CD1c-positive myeloid dendritic cell (primary cell): ENCODE data around the gene CWH43.
"Not testable (repeated sequence)": the region's sequence is repeated elsewhere in the genome, so short reads cannot be mapped to it uniquely, and the experiment has no call there.

Source experiments
- DNase-seq: peaks from one replicate; pipeline ENCODE4 v3.0.0-alpha.2; 2016; ENCODE audit errors: extremely low spot score

The CWH43 gene

GRCh38 chr4:48985976-48986653, at the start of gene CWH43:
Gene CWH43, plus strand, starts transcription at chr4:48986275. Its CDS starts 155 bp downstream, at chr4:48986430.
- no peak for DNase-seq

DNA sequence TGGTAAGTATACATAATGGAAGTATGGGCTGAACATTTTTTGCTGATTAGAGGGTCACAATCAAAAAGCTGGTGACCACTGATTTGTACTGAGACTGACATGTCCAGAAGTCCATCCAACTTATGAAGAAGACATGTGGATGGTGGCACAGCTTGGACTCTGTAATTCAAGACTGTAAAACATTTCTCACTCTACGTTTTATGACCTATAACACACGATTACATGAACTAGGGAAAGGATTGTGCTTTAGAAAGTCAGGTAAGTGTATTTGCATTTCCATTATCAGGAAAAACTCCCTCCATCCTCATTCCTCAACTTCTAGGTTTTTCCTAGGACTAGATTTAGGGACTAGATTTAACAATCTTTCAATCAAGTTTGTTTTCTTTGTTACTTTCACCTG, 49.0 kb upstream of the CWH43 start:
- DNase-seq: no peak

DNA sequence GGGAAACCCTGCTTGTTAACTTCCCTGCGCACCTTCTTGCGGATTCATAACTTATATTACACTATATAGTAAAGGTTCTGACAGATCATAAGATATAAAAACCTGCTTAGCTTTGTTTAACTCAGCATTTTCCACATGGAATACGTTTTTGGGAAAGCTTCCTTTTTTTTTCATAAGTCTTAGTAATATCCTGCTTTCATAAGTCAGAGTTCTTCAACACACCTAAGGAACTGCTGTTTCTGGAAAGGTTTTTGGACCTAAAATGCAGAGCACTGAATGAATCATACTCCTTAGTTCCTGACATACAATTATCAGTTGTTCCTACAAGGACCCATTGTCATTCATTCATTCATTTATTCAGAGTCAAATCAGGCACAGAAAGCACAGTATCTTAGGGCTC, 47.2 kb upstream of the CWH43 start:
- no peak for DNase-seq

DNA sequence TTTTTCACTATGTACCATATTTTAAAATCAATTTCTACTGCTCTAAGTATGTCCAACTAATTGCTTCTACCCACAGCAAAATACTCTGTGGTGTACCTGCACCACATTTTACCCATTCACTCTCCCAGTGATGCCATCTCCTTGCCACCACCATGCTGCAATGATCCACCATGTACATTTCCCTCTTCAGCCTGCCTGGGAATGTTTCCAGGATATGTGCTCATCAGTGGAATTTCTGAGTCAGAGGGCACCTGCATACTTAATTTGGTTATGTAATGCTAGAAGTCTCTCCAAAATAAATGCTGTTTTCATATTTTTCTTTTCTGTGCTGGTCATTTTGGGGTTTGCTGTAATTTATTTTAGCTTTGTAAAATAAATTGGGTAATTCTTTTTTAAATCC, 46.3 kb upstream of the CWH43 start:
- no peak for DNase-seq

GRCh38 chr4:48943387-48943786, 42.7 kb upstream of the CWH43 start:
- DNase-seq: no peak

GRCh38 chr4:48944252-48944651, 41.8 kb upstream of the CWH43 start:
- no peak for DNase-seq

DNA sequence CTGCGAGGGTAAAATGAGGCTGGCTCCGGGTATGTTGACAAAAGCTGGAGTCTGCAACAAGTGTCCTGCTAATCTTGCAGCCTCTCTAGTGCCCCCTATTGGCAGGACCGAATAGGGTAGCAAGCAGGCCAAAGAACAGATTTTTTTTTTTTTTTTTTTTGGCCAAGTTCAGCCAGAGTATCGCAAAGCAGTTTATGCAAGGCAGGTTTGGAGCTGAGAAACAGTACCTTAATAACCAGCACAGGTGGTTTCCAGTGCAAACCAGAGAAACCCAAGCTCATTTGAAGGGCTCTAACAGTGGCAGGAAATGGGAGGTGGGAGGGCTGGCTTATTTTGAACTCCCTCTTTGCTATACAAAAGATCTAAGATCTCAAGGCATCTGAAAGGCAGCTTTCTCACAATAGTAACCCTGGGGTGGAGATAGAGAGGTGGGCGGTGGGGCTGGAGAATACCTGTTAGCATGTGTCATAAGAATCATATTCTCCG, 41.3 kb upstream of the CWH43 start:
- DNase-seq: peak; percentile 18

- no peak for DNase-seq
Observed at GRCh38 chr4:48945981-48946380, 40.1 kb upstream of the CWH43 start.

DNA sequence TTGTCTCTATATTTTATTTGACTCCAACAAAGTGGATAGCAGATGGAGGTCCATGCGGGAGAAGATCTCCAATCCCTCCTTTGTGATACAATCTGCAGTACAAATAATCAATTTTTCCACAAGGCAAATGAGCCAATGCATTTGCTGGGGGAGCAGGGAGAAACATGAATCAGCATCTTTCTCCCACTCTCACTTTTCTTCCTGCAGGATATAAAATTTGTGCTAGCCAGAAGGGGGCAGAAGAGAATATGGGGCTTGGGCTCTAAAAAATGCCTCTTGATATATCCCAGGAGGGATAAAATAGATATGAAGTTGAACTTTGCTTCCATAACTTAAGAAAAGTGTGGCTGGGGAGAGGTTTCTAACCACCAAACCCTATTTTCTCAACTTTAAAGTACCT, 38.3 kb upstream of the CWH43 start:
- DNase-seq: no peak

DNA sequence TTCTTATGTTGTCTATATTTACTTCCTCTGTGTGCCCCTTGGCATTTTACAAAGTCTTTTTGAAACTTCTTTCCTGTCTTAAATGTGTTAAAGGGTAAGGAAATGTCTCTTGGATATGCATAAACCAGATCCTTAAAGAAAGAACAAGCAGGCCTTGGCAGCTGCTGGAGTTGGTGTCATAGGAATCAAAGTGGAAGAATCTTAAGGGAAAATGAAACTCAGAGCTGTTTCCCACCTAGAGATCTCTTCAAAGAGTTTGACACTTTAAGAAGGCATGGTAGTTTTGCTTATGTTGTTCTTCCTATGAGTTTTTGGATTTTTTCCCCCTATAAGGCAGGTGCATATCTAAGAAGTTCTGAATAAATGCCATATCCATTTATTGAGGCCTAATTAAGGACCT, 37.0 kb upstream of the CWH43 start:
- DNase-seq: no peak

DNA sequence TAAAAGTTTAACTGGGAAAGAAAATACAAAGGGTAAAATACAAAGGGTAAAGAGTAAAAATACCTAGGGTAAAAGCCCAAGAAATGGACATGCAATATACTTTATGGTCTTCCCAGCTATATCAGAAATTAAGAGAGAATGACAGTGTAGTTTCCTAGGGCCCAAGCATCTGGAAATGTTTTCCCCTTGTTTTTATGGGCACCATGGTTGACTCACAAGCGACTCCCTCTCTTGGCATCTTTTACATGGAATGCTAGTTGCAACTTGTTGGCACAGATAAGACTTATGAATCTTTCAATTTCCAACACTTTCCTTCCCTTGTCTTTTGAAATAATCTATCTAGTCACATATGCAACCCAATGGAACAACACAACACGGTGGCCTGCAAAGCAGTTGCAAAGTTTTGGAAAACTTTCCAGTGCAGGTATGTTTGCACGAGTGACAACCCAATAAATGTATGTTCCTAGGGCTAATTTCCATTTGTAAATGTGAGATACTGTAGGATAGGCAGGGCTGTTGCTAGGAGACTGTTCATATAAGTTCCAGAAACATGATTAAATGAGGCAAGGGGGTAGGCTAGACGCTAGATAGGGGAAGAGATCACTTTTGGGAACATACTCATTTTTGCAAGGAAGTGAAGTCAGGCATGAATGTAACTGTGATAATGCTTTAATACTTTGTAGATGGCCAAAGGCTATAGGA, 36.4 kb upstream of the CWH43 start:
- no peak for DNase-seq

- no peak for DNase-seq
Observed at GRCh38 chr4:48954314-48954713, 31.8 kb upstream of the CWH43 start.

GRCh38 chr4:48957366-48957765, 28.7 kb upstream of the CWH43 start:
- DNase-seq: not testable (repeated sequence)

DNA sequence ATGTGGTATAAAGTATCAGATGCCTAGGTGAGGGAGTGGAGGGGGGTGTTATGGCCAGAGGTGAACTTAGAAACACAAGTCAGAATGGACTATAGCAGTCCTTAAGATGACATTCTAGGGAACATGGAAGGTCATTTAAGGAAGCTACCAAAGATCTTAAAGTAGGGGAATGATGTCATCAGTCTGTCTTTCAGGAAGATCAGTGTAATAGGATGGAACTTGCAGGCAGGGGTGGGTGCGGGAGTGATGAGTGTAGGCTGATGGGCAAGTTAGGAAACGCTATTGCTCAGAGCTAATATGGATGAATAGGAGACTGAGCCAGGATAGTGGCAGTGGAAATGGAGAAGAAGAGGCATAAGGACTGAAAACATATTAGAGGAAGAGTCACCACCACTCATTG, 27.5 kb upstream of the CWH43 start:
- peak; percentile 5 for DNase-seq

DNA sequence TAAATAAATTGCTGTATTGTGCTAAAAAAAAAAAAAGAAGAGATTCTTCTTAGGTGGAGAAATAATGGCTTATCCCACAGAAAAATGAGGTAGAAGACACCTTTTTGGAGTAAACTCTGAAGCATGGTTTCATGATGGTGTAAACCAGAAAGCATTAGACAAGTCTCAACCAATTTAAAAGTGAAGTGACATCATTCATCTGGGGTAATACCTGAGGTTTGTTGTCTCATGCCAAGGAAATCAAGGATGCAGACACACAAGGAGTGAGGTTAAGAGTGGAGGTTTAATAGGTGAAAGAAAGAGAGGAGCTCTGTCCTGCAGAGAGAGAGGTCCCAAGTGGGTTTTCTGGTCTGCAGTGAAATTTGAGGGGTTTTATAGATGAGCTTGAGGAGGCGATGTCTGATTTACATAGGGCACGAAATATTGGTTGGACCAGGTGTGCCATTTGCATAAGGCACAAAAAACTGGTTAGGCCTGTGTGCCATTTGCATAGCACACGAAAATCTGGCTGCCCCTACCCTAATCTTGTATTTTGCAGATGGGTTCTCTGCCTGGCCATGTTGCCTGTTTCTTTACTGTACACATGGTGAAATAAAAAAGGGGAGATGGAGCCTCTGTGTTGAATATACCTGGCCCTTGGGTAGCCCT, 25.0 kb upstream of the CWH43 start:
- DNase-seq: no peak

- no peak for DNase-seq
Observed at GRCh38 chr4:48962636-48963035, 23.4 kb upstream of the CWH43 start.

- DNase-seq: peak; percentile 88
Observed at GRCh38 chr4:48963042-48963679, 22.9 kb upstream of the CWH43 start.

DNA sequence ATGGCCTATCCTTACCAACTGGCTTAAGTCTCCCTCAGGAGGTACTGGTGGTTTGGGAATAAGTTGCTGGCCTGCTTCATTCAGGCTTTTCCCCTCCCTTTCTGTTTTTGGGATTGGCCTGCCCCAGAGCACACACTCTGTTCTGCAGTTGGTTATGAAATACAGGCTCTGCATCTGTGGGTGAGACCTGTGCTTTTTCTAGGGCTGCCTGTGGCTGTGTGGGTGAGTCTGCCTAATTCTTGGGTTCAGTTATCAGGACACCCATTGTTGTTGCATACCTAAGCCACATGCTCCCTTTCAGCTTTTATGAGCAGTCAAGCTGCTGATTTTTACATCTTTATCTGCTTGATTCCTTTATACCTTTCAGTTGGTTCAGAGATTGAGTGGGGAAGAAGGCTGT, 19.0 kb upstream of the CWH43 start:
- DNase-seq: no peak

GRCh38 chr4:48967631-48968030, 18.4 kb upstream of the CWH43 start:
- DNase-seq: no peak

DNA sequence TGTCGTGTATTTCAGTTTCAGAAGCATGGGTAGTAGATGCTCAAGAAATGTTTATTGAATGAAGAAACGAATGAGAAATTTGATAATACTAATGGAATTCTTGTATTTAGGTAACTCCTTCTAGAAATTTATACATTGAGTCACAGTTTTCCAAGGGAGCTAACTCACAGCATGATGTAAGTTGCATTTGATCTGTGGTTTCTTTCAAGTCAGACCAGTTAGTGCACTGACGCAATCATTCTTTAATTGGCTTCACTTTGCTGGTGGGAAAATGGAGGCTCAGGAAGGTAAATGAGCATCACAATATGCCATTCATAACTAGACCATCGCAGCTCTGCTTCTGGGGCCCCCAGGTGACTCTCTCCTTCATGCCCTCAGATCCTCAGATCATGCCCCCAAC, 17.3 kb upstream of the CWH43 start:
- DNase-seq: no peak

DNA sequence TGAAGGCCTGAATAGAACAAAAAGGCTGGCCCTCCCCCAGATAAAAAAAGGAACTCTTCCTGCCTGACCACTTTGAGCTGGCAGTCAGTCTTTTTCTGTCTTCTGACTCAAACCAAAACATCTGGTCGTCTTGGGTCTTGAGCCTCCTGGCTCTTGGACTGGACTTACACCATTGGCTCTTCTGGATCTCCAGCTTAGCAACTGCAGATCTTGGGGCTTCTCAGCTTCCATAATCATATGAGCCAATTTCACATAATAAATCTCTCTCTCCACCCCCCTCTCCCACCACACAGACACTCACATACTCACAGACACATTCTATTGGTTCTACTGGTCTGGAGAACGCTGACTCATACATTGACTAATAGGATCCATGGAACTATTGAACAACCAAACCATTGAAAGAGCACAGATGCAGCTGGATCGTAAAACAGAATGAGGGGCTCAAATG, 15.6 kb upstream of the CWH43 start:
- no peak for DNase-seq

- no peak for DNase-seq
Observed at GRCh38 chr4:48974979-48975640, 11.0 kb upstream of the CWH43 start.
